HG03575 (cell line): ENCODE data around the gene TSPAN3.

Experiments
- ATAC-seq: cut with Tn5 transposase; IDR thresholded peaks from one replicate; pipeline ENCODE4 v1.9.1; 2021; ENCODE audit not compliant: unreplicated experiment, insufficient number of reproducible peaks, low FRiP score; ENCODE audit errors: extremely low read depth

TSPAN3 gene

GRCh38 chr15:77060546-77060945 is 10.4 kb downstream of the TSPAN3 start:
- no peak for ATAC-seq

- ATAC-seq = no peak
Observed at GRCh38 chr15:77059786-77060361, 11.0 kb downstream of the TSPAN3 start.

- ATAC-seq = no peak
Observed at GRCh38 chr15:77058468-77058867, 12.4 kb downstream of the TSPAN3 start.

- no peak for ATAC-seq
Observed at GRCh38 chr15:77057685-77058084, 13.2 kb downstream of the TSPAN3 start.

- ATAC-seq = no peak
Observed at GRCh38 chr15:77057072-77057471, 13.8 kb downstream of the TSPAN3 start.

GRCh38 chr15:77053709-77054108 is 17.2 kb downstream of the TSPAN3 start:
- no peak for ATAC-seq

- ATAC-seq = no peak
Observed at GRCh38 chr15:77052556-77052955, 18.4 kb downstream of the TSPAN3 start.

GRCh38 chr15:77048135-77048876 is 22.6 kb downstream of the TSPAN3 start:
- no peak for ATAC-seq

GRCh38 chr15:77046704-77047412 is 24.1 kb downstream of the TSPAN3 start:
- ATAC-seq = no peak

GRCh38 chr15:77045985-77046384 is 24.9 kb downstream of the TSPAN3 start:
- ATAC-seq = no peak

- ATAC-seq = no peak
Observed at GRCh38 chr15:77044228-77045042, 26.5 kb downstream of the TSPAN3 start.

GRCh38 chr15:77042955-77043920 is 27.7 kb downstream of the TSPAN3 start:
- no peak for ATAC-seq

GRCh38 chr15:77042245-77042919 is 28.5 kb downstream of the TSPAN3 start:
- no peak for ATAC-seq

GRCh38 chr15:77040673-77041072 is 30.2 kb downstream of the TSPAN3 start:
- no peak for ATAC-seq

GRCh38 chr15:77039848-77040247 is 31.1 kb downstream of the TSPAN3 start:
- no peak for ATAC-seq

- ATAC-seq = no peak
Observed at GRCh38 chr15:77039217-77039533, 31.7 kb downstream of the TSPAN3 start.

GRCh38 chr15:77038312-77039216 is 32.3 kb downstream of the TSPAN3 start:
- ATAC-seq = no peak
